Natural killer cell (primary cell): ENCODE measurements around the gene SERPINE2. TPM values are rescaled to one million over a fixed set of nuclear protein-coding genes. Genes with fewer than 3 reads are reported as not detected.

Experiments
- ATAC-seq, 3 donors: fragments of 150-1000 bp in 2 of 3; fragments of 200-7000 bp in 1 of 3; cut with Tn5 transposase; 1 replicate in 1 of 3; 2 replicates in 2 of 3; pipeline ENCODE4 v1.10.0; 2021; ENCODE audit warnings: mild to moderate bottlenecking in 2 of 3, moderate library complexity in 2 of 3
- DNase-seq, 2 donors: peaks; one replicate each; pipeline versions ENCODE4 v3.0.0 to v3.0.0-alpha.2; 2013 to 2021; ENCODE audit warnings: mixed read lengths in 1 of 2
- H3K27ac ChIP-seq: one replicate; pipeline ENCODE4 v1.5.1; 2013; ENCODE audit warnings: mild to moderate bottlenecking, low read length
- H3K27me3 ChIP-seq: one replicate; pipeline ENCODE4 v1.6.1; 2013; ENCODE audit warnings: low read length; ENCODE audit not compliant: control insufficient read depth, insufficient read depth
- H3K36me3 ChIP-seq: one replicate; pipeline ENCODE4 v1.6.1; 2013; ENCODE audit warnings: low read length; ENCODE audit not compliant: control insufficient read depth, insufficient read depth
- H3K4me1 ChIP-seq: one replicate; pipeline ENCODE4 v1.6.1; 2013; ENCODE audit warnings: low read length; ENCODE audit not compliant: control insufficient read depth, insufficient read depth
- H3K4me3 ChIP-seq: one replicate; pipeline ENCODE4 v1.5.1; 2013; ENCODE audit warnings: low read length
- H3K9me3 ChIP-seq: one replicate; pipeline ENCODE4 v1.6.1; 2013; ENCODE audit warnings: low read length; ENCODE audit not compliant: control insufficient read depth, insufficient read depth
- H3K27ac Mint-ChIP-seq, 2 donors: one replicate each; pipeline ENCODE4 v1.8.0; 2022; ENCODE audit warnings: mild to moderate bottlenecking in 2 of 2, mixed read lengths in 2 of 2, moderate library complexity in 1 of 2
- H3K27me3 Mint-ChIP-seq, 2 donors: one replicate each; pipeline ENCODE4 v1.8.0; 2022; ENCODE audit warnings: low read depth in 2 of 2, mixed read lengths in 2 of 2
- H3K36me3 Mint-ChIP-seq: one replicate; pipeline ENCODE4 v1.8.0; 2022; ENCODE audit warnings: mixed read lengths
- H3K4me1 Mint-ChIP-seq, 2 donors: one replicate each; pipeline ENCODE4 v1.8.0; 2022; ENCODE audit warnings: mixed read lengths in 2 of 2
- H3K4me3 Mint-ChIP-seq: one replicate; pipeline ENCODE4 v1.8.0; 2022; ENCODE audit warnings: mild to moderate bottlenecking, moderate library complexity, mixed read lengths
- H3K9me3 Mint-ChIP-seq, 2 donors: one replicate each; pipeline ENCODE4 v1.8.0; 2022; ENCODE audit warnings: mixed read lengths in 2 of 2
- CTCF ChIP-seq: fragments of 200-600 bp; IDR thresholded peaks from one replicate; pipeline ENCODE4 v1.8.0; 2022; ENCODE audit warnings: antibody characterized with exemption
- WGBS: methylation state at CpG from one replicate; pipeline ENCODE4 v1.1.7; 2013; ENCODE audit warnings: missing lambda C conversion rate; ENCODE audit not compliant: insufficient coverage; 5-methylcytosine and 5-hydroxymethylcytosine counted together
- intact Hi-C: fragments of 100-400 bp; cut with micrococcal nuclease; formaldehyde crosslinking; loops from one replicate; pipeline ENCODE4 v1.14.2; 2022
- total RNA-seq, 4 donors: library from RNA; stranded (reverse); fragments of 120-200 nt in 1 of 4; gene quantifications; one replicate each; pipeline versions ENCODE4 v1.2.3 to v1.2.4, GENCODE V29; 2013 to 2022

The SERPINE2 gene
- total RNA-seq, 3 donors from 2014 or later (not counting 1 experiment from before 2014, with no cell fraction given), result 3.5 to 14.6 (median 8.4) TPM

DNA sequence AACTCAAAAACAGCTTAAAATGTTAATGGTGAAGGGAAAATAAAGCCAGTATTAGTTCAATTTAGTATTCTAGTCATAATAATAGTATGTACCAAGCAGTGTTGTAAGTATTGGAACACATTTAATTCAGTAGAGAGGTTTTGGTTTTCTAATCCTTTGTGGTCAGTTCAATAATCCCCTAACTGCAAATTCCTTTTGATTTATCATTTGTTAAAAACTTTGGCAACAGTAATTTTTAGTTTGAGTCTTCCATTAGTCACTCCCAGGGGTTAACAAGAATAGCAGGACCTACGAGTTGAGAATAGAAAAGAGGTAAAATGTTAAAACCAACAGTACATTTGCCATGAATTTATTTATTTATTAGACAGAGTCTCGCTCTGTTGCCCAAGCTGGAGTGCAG lies 71.1 kb downstream of the SERPINE2 start:
- no peak for TF ChIP-seq CTCF
- H3K9me3 Mint-ChIP-seq, result no peaks in the 10 kb centered on the region
- no peak overlapping the region for H3K27ac Mint-ChIP-seq
- no peaks in the 10 kb centered on the region for H3K36me3 Mint-ChIP-seq
- intact Hi-C loops, result no loop called here
- 88% methylated on average over 2 of the region's 2 CpGs for WGBS
- peaks cover 9 to 11% of the 10 kb centered on the region in 2 donors for H3K4me1 Mint-ChIP-seq
- no peak for DNase-seq
- Histone ChIP-seq H3K4me1 (no peaks in the 10 kb centered on the region), H3K27me3 (no peaks in the 10 kb centered on the region), H3K27ac (no peak overlapping the region), H3K36me3 (peaks cover 38% of the 10 kb centered on the region), H3K9me3 (no peaks in the 10 kb centered on the region), H3K4me3 (no peak overlapping the region)
- no peak for ATAC-seq
- H3K4me3 Mint-ChIP-seq, result no peak overlapping the region
- no peaks in the 10 kb centered on the region for H3K27me3 Mint-ChIP-seq

- Histone ChIP-seq H3K4me1 (peaks cover 16% of the 10 kb centered on the region), H3K27ac (no peak overlapping the region), H3K4me3 (no peak overlapping the region), H3K27me3 (no peaks in the 10 kb centered on the region), H3K36me3 (peaks cover 32% of the 10 kb centered on the region), H3K9me3 (no peaks in the 10 kb centered on the region)
- ATAC-seq (no peak), DNase-seq (peak in 1 of 2 donors; percentile 23)
- peaks cover 46 to 57% of the 10 kb centered on the region in 2 donors for H3K4me1 Mint-ChIP-seq
- WGBS, result 33% methylated on average over 4 of the region's 5 CpGs
- H3K4me3 Mint-ChIP-seq, result no peak overlapping the region
- no peaks in the 10 kb centered on the region for H3K9me3 Mint-ChIP-seq
- intact Hi-C loops, result no loop called here
- H3K27me3 Mint-ChIP-seq, result no peaks in the 10 kb centered on the region
- H3K36me3 Mint-ChIP-seq, result no peaks in the 10 kb centered on the region
- peak overlapping the region in 1 of 2 donors; percentile 23 for H3K27ac Mint-ChIP-seq
- no peak for TF ChIP-seq CTCF
These were observed 79.4 kb downstream of the SERPINE2 start for GRCh38 chr2:223959688-223960087.

GRCh38 chr2:223957092-223957851 lies 81.8 kb downstream of the SERPINE2 start, which contains the start of gene MRPL44:
Gene MRPL44, plus strand, starts transcription at chr2:223957463. Its CDS starts 10 bp downstream, at chr2:223957473.
- Histone ChIP-seq H3K4me3 (peak within 1 kb of the TSS; percentile 97), H3K27ac (peak within 1 kb of the TSS; percentile 79), H3K9me3 (no peaks in the 10 kb centered on the region), H3K36me3 (peaks cover 21% of the 10 kb centered on the region), H3K4me1 (peaks cover 16% of the 10 kb centered on the region), H3K27me3 (no peaks in the 10 kb centered on the region)
- Mint-ChIP-seq H3K4me1 (peaks cover 46 to 56% of the 10 kb centered on the region in 2 donors), H3K27me3 (no peaks in the 10 kb centered on the region), H3K27ac (peak within 1 kb of the TSS; percentile 93 to 95), H3K9me3 (no peaks in the 10 kb centered on the region), H3K36me3 (no peaks in the 10 kb centered on the region), H3K4me3 (peak within 1 kb of the TSS; percentile 97)
- DNase-seq (peak; percentile 98), ATAC-seq (peak; percentile 99 to 100 (median 100))
- intact Hi-C loops, result loop anchor here (1.0 to 2.0 kb wide), 4 partner anchors 12 to 196 kb away; partner anchors contain the start of gene WDFY1
- TF ChIP-seq CTCF, result no peak
- under 1% methylated on average over 65 of the region's 65 CpGs for WGBS
